Hematopoietic multipotent progenitor cell treated with erythropoietin and hydrocortisone succinate and interleukin-3 and kit ligand, for 8 days (in vitro differentiated cells): ENCODE measurements around the gene SIGLEC15.
"Not testable (repeated sequence)": the region's sequence is repeated elsewhere in the genome, so short reads cannot be mapped to it uniquely, and the experiment has no call there.

Experiments used
- DNase-seq: peaks from one replicate; pipeline ENCODE4 v3.0.0-alpha.2; 2015

Gene SIGLEC15

DNA sequence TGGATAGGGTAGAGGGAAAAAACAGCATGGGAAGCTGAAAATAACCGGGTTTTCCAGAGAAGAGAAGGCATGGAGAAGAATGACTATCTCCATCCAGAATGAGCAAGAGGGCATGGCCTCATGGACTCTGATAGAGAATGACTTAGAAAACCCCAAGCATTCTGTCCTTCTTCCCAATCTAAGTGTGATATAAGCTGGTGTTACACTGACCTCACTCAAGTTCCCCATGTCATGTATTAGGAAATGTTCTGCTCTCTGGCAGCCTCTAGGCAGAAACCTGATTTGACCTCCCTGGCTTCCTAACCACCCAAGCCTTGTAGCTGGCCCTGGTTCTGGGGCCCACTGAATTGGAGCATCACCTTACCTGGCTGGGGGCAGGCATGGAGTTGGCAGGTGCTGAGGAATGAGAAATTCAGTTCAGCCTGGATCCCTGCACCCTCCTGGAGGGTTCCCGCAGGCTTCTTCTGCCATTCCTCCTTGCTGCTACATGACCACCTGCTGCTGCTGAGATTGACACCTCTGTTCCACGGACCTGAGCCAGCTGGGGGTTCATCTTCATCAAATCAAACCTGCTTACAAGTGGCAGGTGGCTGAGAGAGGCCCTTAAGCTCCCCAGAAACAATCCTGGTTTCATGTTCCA lies 5.2 kb upstream of the SIGLEC15 start:
- no peak for DNase-seq

DNA sequence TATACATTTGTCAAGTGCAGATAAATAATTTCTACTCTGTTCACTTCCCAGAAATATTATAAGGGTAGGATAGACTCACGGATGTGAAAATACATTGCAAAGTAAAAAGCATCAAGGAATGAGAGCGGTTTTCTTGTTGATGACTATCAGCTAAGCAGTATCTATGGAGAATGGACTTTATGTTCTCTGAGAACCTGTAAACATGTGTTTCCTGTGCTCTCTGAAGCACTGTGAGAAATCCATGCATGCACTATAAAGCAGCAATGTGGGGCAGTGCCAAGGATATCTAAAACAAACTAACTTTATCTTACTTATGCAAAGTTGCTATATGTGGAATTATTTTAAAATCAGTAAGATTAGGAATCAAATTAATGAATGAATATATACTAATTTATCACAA lies 4.4 kb upstream of the SIGLEC15 start:
- DNase-seq, result no peak

DNA sequence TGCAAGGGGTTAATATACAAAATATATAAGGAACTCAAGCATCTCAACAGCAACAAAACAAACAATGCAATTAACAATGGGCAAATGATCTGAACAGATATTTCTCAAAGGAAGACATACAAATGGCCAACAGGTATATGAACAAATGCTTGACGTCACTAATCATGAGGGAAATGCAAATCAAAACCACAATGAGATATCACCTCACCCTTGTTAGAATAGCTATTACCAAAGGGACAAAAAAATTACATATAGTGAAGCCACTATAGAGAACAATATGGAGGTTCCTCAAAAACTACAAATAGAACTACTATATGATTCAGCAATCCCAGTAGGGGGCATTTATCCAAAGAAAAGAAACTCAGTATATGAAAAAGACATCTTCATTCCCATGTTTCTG lies 3.8 kb upstream of the SIGLEC15 start:
- no peak for DNase-seq

DNA sequence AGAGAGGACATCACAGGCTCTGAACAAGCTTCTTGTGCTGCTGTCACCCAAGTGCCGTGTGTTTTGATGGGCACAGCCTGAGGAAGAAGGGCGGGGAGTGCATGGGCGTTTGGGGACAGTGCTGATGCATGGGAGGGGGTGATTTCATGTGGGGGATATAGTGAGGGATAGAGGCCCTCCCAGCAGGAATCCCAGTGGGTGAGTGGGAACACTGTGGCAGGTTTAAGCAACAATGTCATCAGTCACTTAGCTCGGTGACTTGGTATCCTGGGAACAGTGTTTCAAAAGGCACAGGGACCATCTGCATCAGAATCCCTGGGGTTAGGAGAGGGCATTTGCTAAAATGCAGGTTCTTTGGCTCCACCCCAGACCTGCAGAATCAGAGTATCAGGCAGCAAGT lies 609 bp downstream of the SIGLEC15 start:
- DNase-seq, result no peak

DNA sequence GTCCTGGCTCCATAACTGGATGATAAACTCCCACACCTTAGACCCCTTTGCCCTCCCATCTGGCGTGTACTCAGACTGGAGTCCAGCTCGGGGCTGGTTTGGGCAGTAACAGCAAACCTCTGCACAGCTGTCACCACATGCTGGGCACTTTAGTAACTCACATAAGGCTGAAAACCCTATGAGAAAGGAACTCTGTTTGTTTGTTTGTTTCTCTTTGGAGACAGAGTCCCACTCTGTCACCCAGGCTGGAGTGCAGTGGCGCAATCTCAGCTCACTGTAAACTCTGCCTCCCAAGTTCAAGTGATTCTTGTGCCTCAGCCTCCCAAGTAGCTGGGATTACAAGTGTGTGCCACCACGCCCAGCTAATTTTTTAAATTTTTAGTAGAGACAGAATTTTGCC lies 1.2 kb downstream of the SIGLEC15 start:
- DNase-seq, result not testable (repeated sequence)

DNA sequence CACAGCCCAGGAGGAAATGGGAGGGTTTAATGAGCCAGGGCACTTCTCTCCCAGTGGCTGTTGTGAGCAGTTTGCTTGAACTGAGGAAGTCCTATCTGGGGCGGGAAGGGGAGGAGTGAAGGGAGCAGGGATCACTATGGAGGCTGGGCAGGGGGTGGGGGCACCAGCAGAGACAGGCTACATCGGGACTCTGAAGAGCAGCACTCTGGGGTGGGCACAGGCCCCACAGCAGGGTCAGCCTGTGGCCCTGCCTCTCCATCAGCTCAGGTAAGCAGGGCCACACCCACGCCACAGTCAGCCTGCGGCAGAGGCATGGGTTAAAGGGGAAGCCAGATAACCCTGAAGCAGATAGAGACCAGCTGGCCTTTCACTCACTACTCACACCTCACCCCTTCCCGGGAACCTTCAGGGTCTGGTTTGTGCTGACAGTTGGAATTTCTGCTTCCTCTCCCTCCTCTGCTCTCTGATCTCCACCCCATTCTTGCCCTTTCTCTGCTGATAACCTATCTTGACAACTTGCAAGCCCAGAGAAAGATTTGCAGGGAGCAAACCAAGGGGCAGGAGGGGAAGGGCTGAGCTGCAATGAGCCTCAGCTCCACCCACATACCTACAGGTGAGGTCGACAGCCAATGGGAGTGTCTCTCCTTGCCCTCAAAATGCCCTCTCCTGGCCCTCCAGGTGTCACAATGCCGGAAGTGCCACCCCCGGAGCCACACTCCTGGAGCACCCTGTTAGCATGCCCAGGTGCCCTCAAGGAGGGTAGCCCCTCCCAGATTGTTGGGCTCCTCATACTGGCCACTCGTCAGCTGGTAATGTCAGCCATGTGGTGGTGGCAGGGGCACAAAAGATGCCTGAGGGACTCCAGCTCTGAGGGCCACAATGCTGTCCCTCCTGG lies 3.7 kb downstream of the SIGLEC15 start:
- peak; percentile 68 for DNase-seq

DNA sequence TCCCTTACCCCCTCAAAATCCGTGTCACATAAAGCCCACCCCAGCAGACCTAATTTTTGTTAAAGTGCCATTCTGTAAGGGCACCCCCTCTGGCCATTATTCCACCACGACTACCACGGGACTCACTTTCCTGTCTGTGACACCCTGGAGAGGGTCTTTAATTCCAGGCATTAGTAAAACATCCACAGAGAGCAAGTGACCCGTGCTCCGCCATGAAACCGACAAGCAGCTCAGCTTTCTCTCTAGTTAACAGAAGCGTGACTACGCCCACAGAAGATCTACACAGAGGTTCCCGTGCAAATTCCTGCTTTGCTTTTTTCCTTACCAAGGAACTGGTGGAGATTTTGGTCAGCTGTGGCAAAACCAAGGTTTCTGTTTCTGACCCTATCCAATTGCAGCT lies 4.4 kb downstream of the SIGLEC15 start:
- DNase-seq, result no peak

DNA sequence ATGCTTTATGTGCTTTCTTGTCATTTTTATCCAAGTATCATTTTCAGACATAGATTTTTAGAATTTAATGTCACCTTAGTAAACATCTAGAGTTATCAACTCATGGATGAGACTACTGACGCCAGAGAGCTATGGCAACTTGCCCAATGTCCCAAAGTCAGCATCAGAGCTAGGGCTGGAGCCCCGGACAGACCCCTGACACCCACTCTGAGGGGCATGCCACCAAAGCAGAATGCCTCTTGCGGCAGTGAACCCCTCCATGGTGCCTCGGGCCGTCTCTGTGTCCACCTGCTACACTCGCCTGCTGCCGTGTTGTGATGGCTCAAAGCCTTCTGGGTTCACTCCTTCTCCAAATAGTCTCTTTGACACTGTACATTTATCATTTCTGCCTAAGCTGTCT lies 5.4 kb downstream of the SIGLEC15 start:
- no peak for DNase-seq

DNA sequence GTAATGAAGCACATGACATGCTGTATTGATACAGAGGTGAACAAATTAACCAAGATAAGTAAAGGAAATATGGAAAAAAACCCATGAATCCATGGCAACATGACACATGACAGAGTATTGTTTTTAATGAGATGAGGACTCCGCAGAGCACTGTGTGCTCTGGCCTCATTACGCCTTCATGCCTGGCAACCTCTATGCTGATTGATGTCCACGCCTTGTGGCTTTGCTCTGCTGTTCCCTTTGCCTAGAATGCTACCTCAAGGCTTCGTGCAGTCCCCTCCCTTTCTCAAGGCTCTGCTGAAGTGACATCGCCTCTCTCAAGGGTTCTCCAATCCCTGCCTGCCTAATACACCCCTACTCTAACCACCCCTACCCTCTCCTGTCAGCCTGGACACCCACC lies 8.4 kb downstream of the SIGLEC15 start:
- no peak for DNase-seq

DNA sequence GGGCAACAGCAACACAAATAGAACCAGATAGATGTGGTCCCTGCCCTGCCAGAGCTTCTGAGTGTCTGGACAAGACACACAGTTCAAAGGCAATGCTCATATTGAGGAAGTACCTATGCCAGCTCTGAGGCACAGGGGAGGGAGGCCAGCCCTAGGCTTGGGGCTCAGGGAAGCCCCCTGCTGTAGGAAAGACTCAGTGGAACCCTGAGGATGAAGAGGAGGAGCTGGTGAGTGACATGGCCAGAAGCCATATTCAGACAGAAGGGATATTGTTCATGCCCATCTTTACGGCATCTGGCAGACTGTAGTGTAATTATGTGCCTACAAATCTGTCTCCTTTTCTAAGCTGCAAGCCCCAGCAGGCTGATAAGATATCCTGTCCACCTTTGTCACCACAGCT lies 8.8 kb downstream of the SIGLEC15 start:
- no peak for DNase-seq

DNA sequence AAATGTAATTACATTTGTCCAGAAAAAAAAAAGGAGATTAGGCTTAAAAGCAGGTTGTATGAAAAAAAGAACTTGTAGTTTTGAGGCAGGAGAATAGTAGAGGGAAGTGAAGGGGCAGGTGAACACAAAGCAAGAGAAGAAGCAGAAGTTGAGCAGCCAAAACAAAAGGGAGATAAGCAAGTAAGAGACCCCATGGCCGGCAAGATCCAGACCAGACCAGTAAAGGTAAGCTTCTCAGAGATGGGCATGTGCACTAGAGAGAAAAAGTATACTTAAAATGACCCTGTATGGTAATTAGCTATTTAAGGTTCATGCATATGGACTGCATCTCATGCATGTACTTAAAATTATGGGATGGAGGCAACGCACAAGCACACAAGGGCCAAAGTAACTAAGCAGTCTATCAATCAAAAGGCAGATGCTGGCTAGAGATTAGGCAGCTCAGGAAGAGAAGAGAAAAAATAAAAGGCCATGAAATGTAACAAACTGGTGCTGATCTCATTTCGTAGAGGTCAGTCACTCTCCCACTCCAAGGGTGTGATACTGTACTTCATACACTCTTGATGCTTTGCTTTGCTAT lies 9.7 kb downstream of the SIGLEC15 start:
- DNase-seq, result peak; percentile 44

DNA sequence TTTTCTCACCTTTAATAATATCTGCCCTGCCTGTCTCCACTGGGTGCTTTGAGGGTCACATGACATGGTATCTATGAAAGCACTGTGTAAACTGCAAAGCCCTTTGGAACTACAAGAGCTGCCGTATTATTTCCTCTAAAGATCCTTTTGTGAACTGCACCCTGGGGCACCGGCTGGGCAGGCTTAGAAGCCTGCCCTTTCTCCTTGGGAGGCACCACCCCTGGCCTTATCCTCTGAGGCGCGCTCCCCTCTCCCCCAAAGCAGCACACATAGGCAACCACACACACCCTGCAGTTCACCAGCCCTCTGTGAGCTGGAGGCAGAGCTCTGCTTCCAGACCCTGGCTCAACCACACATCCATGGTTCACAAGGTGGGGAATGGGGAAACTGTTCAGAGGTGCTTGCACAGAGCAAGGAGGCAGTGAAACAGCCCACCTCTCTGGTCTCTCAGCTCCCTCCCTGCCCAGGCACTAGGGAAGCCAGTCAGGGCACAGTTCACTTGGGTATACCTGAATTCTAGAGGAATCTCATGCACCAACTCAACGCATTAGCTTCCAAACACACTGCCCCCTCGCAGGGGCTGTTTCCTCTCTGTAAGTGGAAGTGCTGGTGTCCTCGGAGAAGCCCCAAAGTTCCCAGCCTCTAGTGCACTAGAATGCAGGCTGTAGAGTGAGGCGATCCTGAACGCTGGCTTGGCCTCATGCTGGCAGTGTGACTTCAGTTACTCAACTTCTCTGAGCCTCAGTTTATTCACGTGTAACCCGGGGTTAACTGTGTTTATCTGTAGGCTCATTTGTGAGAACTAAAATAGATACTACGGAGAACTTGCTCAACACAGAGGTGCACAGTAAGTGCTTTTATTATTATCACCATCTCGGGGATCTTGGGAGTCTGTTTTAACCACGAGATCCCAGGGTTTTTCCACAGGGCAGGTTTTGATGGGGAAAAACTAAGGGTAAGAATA lies 11.0 kb downstream of the SIGLEC15 start:
- peak; percentile 30 for DNase-seq

DNA sequence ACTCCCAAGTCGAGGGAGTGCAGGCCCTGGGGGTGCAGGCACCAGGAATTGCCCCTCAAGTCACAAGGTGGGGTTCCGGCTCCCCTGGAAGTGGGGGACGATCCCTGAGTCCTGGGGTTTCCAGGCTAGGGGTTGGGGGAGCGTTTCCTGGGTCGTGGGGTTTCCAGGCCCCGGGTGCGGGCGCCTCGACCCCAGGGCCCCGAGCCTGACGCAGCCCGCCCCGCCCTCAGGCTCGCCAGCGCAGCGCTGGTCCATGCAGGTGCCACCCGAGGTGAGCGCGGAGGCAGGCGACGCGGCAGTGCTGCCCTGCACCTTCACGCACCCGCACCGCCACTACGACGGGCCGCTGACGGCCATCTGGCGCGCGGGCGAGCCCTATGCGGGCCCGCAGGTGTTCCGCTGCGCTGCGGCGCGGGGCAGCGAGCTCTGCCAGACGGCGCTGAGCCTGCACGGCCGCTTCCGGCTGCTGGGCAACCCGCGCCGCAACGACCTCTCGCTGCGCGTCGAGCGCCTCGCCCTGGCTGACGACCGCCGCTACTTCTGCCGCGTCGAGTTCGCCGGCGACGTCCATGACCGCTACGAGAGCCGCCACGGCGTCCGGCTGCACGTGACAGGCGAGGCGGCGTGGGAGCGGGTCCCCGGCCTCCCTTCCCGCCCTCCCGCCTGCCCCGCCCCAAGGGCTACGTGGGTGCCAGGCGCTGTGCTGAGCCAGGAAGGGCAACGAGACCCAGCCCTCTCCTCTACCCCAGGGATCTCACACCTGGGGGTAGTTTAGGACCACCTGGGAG lies 12.0 kb downstream of the SIGLEC15 start:
- DNase-seq, result peak; percentile 65

DNA sequence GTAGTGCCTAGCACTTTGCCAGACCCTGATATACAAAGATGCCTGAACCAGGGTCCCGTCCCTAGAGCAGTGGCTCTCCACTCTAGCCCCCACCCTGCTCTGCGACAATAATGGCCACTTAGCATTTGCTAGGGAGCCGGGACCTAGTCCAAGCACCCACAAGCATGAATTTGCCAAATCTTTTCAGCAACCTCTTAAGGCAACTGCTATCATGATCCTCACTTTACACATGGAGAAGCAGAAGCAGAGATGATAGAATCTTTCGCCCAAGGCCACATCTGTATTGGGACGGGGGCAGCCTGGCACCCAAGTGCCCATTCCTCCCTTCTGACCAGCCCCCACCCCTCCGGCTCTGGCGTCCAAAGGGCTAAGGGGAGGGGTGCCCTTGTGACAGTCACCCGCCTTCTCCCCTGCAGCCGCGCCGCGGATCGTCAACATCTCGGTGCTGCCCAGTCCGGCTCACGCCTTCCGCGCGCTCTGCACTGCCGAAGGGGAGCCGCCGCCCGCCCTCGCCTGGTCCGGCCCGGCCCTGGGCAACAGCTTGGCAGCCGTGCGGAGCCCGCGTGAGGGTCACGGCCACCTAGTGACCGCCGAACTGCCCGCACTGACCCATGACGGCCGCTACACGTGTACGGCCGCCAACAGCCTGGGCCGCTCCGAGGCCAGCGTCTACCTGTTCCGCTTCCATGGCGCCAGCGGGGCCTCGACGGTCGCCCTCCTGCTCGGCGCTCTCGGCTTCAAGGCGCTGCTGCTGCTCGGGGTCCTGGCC lies 13.0 kb downstream of the SIGLEC15 start:
- no peak for DNase-seq

DNA sequence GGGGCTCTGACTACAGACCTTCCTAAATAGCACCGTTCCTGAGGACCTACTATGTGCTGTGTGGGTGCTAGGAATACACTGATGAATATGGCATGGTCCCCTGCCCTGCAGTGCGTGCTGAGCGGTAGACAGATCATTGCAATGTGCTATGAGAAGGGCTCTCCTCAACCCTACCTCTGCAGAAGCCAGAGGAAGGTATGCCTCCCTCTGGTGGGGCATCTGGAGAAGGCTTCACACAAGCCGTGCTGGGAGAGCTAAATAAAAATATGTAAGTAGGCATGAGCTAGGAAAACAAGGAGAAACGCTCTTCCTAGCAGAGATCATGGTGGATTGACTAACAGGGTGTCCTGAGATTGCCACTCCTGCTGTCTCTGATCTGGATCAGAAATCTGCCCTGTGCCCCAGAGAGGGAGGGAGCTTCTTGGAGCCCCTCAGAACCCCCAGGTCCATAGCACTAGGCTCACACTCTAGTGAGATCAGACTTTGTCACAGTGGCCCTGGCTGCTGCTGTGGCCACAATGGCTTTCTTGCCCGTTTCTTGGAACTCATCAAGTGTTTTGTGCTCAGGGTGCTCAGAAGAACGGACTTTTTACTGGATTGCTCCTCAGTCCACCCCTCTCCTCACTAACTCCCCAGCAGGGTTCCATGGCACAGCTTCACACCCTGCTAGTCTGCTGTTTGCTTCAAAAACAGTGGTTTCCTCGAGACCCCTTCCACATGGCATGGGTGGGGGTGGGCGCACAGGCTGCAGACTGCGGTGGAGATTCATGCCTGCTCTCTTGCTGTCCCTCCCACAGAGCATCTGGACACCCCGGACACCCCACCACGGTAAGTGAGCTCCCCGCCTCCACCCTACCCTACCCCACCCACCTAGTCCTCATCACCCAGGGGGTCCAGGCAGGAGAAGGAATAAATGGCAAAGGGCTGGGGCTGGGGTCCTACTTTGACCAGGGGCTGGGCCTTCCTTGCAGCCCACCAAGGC lies 14.2 kb downstream of the SIGLEC15 start:
- DNase-seq, result peak; percentile 85

DNA sequence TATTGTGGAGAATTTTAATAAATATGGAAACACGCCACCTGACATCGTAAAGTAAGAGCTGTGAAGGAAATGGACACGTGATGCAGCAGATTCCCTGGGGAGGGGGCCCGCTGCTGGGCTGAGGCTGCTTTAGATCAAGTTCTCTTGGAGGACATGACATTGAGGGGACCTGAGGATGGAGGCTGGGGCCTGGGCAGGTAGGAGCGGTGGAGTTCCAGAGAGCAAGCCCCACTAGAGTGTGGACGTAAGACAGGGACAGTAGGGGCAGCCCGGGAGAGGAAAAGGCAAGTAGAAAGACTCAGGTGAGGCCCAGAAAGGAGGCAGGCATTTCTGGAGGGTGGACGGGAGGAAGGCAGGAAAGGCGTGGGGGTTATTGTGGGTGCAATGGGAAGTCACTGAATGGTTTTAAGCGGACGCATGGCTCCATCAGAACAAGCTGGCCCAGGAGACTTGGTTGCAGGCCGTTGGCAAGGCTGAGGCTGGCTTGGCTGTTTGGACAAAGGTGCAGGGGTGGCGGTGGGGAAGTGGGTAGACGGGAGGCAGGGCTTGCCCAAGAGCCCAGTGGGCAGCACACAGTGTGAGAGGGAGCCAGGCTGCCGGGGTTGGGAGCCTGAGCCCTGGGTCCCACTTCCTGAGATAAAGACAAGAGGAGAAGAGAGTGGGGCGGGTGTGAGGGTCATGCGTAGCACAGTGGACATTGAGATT lies 15.7 kb downstream of the SIGLEC15 start:
- no peak for DNase-seq

DNA sequence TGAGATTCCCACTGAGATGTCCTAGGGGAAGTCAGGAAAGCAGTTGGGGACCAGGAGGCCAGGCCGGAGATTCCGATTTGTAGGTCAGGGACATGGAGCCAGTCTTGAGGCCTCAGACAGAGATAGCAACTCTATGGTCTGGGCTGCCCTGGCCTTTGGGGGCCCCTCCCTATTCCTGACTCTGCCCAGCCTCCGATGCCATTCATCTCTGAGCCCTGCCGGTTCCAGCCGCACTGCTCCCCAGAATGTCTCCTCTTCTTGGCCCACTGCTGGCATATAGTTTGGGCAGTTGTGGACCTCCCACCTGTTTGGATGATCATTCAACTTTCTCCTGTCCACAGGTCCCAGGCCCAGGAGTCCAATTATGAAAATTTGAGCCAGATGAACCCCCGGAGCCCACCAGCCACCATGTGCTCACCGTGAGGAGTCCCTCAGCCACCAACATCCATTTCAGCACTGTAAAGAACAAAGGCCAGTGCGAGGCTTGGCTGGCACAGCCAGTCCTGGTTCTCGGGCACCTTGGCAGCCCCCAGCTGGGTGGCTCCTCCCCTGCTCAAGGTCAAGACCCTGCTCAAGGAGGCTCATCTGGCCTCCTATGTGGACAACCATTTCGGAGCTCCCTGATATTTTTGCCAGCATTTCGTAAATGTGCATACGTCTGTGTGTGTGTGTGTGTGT lies 16.4 kb downstream of the SIGLEC15 start:
- no peak for DNase-seq

DNA sequence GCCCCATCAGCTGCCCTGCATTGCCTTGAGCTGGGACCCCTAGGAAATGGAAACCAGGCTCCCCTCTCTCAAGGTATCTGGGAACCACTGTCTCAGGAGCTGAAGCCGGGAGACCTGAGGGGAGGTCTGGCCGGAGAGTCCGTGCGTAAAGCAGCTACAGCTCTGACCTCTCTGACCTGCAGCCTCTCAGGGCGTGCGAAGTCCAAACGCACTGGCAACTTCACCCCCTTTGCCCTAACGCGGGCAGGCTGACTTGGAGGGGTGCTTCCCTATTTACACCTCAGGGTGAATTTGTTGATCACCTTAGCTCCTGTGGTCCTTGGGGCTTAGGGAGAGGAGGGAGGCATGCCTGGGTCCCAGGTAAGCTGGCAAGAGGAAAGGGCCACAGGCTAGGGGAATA lies 17.5 kb downstream of the SIGLEC15 start:
- no peak for DNase-seq

DNA sequence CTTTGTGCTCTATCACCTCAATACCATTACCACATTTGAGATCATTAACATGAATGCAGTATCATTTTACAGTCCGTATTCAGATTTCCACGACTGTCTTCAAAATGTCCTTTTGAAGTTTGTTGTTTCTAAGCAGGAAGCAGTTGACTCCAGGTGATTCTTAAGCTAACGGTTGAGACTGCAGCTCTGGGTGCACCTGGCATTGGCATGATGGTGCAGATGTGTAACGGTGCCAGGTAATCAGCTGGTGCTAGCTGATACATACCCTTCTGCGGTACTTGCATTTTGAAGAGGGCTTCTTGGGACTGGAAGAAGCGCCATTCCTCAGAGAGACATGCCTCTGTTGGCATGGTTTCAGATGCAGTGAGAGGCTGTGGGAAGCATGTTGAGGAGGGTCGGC lies 19.5 kb downstream of the SIGLEC15 start:
- DNase-seq, result no peak
